H4 (cell line): ENCODE measurements around the gene MYBPHL. TPM values are rescaled to one million over a fixed set of nuclear protein-coding genes. Genes with fewer than 3 reads are reported as not detected.

ENCODE experiments used
- DNase-seq: peaks from one replicate; pipeline ENCODE4 v3.0.0-alpha.2; 2015; ENCODE audit warnings: low spot score
- total RNA-seq: library from RNA; depleted of rRNA; stranded (reverse); fragments of >200 nt; shearing (Covaris generic); gene quantifications from 2 replicates; pipeline ENCODE4 v1.2.3, GENCODE V29; 2014

MYBPHL gene
- total RNA-seq, 1 experiment from 2014 or later = not detected

- no peak for DNase-seq
These were observed 41.8 kb downstream of the MYBPHL start for GRCh38 chr1:109265016-109265415.

GRCh38 chr1:109264379-109264755 lies 42.4 kb downstream of the MYBPHL start:
- DNase-seq = no peak

- DNase-seq = peak; percentile 73
These were observed 43.0 kb downstream of the MYBPHL start for GRCh38 chr1:109263597-109264378.

- DNase-seq = no peak
These were observed 43.6 kb downstream of the MYBPHL start for GRCh38 chr1:109263234-109263596.

DNA sequence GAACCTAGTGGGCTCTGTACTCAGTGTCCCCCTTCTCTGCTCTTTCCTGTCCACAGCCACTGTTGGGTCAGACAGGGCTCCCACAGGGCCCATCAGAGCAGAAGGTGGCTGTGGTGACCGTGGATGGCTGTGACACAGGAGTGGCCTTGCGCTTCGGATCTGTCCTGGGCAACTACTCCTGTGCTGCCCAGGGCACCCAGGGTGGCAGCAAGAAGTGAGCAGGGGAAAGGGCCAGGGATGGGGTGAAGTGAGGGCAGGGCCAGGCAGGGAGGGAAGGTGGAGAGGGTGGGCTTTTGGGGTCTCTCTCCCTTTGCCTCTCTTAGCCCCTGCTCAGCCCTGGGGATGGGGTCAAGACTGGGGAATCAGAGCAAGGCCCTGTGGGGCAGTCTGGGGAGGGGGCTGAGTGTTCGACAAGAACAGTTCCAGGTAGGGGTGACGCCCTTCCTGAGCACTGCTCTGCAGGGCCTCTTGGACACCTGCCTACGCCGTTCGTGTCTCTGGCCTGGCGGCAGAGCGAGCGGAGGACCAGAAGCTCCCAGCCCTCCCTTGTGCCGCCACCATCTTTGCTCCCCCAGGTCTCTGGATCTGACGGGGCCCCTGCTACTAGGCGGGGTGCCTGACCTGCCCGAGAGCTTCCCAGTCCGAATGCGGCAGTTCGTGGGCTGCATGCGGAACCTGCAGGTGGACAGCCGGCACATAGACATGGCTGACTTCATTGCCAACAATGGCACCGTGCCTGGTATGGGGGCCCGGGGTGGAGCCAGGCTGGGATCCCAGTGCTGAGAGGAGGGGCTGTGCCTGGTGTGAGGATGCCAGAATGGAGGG lies 44.4 kb downstream of the MYBPHL start:
- no peak for DNase-seq

- DNase-seq = no peak
These were observed 45.2 kb downstream of the MYBPHL start for GRCh38 chr1:109261578-109261977.

DNA sequence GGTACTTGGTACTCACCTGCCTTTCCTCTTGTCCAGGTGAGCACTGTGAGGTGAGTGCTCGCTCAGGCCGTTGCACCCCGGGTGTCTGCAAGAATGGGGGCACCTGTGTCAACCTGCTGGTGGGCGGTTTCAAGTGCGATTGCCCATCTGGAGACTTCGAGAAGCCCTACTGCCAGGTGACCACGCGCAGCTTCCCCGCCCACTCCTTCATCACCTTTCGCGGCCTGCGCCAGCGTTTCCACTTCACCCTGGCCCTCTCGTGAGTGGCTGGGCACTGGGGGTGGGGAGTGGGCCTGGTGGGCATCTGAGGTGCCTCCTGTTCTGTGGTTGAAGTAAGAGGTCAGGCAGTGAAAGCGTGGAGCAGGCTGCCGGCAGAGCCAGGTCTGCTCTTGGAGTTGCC lies 45.8 kb downstream of the MYBPHL start:
- no peak for DNase-seq

- DNase-seq = no peak
These were observed 46.9 kb downstream of the MYBPHL start for GRCh38 chr1:109259674-109260557.

DNA sequence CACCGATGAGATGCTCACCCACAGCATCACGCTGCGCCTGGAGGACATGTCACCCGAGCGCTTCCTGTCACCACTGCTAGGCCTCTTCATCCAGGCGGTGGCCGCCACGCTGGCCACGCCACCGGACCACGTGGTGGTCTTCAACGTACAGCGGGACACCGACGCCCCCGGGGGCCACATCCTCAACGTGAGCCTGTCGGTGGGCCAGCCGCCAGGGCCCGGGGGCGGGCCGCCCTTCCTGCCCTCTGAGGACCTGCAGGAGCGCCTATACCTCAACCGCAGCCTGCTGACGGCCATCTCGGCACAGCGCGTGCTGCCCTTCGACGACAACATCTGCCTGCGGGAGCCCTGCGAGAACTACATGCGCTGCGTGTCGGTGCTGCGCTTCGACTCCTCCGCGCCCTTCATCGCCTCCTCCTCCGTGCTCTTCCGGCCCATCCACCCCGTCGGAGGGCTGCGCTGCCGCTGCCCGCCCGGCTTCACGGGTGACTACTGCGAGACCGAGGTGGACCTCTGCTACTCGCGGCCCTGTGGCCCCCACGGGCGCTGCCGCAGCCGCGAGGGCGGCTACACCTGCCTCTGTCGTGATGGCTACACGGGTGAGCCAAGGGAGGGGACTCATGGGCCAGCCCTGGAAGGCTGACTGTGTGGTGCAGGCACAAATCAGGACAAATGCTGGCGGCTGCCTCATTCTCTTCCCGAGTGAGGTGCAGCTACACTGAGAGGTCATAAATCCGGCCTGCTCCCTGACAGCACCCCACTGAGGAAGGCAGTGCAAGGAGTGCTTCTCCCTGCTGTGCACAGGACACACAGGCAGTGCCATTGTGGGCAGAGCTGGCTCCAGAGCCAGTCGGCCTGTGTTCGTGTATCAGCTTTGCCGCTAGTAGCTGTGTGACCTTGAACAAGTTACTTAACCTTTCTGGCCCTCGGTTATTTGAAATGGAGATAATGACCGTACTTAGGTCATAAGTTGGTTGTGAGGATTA lies 48.0 kb downstream of the MYBPHL start:
- no peak for DNase-seq

DNA sequence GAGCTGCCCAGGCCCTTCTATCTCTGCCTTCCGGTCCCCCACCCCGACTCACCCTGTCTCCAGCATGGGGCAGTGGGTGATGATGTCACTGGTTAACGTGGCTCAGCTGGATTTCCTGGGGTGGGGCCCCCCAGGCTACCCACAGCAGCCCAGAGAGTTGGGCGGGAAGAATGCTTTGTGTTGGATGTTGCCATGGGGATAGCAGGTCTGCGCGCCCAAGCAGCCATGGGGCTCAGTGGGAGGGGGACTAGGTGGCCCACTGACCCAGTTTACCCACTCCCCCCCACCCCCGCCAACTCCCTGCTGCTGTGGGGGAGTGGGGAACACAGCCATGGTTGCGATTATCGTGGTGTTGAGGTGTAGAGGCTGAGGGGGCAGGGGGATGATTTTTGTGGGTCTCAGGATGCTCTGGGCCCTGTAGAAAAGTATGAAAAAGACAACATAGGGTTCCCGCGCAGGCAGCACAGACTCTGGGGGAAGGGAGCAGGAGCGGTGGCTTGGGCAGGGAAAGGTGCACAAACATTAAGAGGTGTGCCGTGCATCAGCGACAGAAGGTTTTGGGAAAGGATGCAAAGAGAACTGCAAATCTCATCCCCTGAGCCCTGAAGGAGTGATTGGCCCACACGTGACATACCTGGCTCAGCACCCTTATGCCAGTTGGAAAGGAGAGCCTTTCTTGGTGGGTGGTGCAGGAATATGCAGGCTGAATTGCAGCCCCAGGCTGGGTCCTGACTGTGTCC lies 49.0 kb downstream of the MYBPHL start:
- no peak for DNase-seq

GRCh38 chr1:109256971-109257681 lies 49.7 kb downstream of the MYBPHL start:
- DNase-seq = no peak

DNA sequence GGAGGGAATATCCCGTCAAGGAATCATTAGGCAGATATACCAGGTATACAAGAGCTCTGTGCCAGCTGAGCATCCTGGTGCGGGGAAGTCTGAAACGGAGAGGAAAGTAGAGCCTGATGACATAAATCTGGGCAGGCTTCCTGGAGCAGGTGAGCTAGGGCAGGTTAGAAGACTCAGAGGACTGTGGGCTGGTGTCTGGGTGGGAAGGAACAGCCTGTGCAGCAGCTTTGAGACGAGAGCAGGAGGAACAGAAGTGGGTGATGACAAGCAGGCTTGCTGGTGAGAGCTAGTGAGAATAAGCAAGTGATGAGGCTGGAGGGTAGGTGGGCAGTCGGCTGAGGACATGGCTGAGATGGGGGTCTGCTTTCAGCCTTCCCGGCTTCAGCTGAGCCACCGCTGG lies 50.7 kb downstream of the MYBPHL start:
- no peak for DNase-seq

- no peak for DNase-seq
These were observed 51.1 kb downstream of the MYBPHL start for GRCh38 chr1:109255678-109256077.

- DNase-seq = no peak
These were observed 51.6 kb downstream of the MYBPHL start for GRCh38 chr1:109255097-109255651.

GRCh38 chr1:109254621-109255096 lies 52.2 kb downstream of the MYBPHL start:
- no peak for DNase-seq

- DNase-seq = no peak
These were observed 52.8 kb downstream of the MYBPHL start for GRCh38 chr1:109253803-109254620.

GRCh38 chr1:109252893-109253802 lies 53.7 kb downstream of the MYBPHL start:
- no peak for DNase-seq
